Activated CD4-positive, alpha-beta T cell treated with anti-CD3 and anti-CD28 coated beads, Interleukin-2, amount 50 U/mL, for 1 hour (primary cell): Measurements from ENCODE around the gene OCLN.
"Not testable (repeated sequence)": the region's sequence is repeated elsewhere in the genome, so short reads cannot be mapped to it uniquely, and the experiment has no call there.

Source experiments
- DNase-seq: peaks from one replicate; pipeline ENCODE4 v3.0.0-alpha.2; 2020

Gene OCLN, protein sequence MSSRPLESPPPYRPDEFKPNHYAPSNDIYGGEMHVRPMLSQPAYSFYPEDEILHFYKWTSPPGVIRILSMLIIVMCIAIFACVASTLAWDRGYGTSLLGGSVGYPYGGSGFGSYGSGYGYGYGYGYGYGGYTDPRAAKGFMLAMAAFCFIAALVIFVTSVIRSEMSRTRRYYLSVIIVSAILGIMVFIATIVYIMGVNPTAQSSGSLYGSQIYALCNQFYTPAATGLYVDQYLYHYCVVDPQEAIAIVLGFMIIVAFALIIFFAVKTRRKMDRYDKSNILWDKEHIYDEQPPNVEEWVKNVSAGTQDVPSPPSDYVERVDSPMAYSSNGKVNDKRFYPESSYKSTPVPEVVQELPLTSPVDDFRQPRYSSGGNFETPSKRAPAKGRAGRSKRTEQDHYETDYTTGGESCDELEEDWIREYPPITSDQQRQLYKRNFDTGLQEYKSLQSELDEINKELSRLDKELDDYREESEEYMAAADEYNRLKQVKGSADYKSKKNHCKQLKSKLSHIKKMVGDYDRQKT

GRCh38 chr5:69492391-69492922 is at the start of gene OCLN:
Gene OCLN (plus strand): TSS chr5:69492790. CDS start chr5:69504245, 11,455 bp downstream.
- DNase-seq: no peak

GRCh38 chr5:69444127-69444754 is 48.3 kb upstream of the OCLN start:
- DNase-seq: no peak

DNA sequence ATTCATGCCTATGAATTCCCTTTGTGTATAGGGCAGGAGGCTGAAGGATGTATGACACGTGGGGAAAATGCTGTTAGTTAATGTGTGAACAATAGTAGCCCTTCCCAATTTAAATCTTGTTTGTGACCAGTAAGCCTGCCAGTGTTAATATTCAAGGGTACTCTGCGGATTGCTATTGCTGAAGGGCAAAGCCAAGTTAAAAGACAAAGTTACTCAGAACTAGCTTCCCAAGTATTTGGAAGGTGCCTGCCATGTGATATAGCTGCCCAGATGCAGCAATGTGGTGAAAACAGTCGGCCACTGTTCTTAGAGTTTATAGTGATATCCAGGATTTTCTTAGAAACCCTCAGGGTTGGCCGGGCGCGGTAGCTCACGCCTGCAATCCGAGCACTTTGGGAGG is 43.1 kb upstream of the OCLN start:
- DNase-seq: no peak

- DNase-seq: no peak
Measured at GRCh38 chr5:69450116-69450515, 42.5 kb upstream of the OCLN start.

DNA sequence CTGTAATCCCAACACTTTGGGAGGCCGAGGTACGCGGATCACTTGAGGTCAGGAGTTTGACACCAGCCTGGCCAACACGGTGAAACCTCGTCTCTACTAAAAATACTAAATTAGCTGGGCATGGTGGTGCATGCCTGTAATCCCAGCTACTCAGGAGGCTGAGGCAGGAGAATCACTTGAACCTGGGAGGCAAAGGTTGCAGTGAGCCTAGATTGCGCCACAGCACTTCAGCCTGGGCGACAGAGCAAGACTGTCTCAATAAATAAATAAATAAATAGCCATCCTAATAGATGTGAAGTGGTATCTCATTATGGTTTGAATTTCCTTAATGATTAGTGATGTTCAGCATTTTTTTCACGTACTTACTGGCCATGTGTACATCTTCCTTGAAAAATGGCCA is 42.1 kb upstream of the OCLN start:
- DNase-seq: not testable (repeated sequence)

DNA sequence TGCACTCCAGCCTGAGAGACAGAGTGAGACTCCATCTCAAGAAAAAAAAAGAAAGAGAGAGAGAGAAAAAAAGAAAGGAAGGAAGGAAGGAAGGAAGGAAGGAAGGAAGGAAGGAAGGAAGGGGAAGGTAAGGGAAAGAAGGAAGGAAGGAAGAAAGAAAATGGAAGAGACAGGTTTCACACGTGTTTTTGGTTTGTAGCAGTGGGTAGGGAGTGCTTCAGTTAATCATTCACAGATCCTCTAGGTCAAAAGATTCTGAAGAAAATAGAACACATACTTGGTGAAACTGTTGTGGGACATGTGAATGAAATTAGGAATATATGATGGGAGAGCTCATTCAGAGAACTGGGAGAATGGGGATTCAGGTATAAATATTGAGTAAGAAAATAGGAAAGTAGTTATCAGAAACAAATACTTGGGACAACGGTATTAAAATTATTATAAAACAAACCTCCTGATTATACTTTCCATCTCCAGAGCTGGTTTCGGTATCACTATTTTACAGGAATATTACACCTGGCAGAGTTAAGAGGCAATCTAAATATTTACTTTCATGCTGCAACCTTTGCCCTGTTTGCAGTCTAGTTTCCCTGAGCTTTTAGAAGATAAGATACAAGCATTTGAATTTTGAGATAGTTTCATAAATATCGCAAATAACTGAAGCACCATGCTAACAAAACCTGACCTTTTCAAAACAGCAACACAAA is 40.5 kb upstream of the OCLN start:
- no peak for DNase-seq

DNA sequence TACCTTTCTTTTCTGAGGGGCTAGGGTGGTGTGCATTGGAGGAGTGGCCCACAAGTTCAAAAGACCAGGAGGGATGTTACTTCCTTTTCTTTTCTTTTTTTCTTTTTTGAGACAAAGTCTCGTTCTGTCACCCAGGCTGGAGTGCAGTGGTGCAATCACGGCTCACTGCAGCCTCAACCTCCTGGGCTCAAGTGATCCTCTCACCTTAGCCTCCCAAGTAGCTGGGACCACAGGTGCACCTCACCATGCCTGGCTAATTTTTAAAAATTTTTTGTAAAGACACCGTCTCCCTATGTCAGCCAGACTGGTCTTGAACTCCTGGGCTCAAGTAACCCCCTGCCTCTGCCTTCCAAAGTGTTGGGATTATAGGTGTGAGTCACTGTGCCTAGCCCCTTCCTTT is 39.1 kb upstream of the OCLN start:
- DNase-seq: not testable (repeated sequence)

DNA sequence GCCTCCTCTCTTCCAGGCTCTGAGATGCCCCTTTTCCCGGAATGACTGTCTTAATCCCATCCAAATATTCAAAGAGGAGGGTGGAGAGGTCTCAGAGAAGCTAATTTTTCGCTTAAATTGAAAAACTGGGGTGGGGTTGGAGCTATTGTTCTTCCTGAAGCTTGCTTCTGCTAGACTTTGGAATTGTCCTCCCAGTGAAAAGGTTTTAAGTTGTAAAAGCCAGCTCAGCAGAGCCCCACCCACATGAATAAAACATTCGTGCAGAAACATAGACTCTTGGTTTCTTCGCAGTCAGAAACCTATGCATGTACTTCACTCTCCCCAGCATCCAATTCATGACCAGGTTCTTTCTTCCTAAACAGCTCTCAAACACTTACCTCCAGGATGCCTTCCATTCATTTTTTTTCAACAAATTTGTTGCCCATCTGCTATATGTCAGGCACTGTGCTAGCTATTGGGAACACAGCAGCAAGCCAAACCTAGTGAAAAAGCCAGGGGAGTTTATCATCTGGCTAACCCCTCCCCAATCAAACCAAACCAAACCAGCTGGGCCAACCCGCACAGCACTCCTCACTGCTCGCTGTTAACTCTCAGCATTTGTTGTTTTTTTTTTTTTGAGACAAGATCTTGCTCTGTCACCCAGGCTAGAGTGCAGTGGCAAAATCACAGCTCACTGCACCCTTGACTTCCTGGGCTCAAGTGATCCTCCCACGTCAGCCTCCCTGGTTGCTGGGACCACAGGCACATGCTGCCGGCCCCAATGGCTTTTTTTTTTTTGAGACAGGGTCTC is 37.9 kb upstream of the OCLN start:
- no peak for DNase-seq

DNA sequence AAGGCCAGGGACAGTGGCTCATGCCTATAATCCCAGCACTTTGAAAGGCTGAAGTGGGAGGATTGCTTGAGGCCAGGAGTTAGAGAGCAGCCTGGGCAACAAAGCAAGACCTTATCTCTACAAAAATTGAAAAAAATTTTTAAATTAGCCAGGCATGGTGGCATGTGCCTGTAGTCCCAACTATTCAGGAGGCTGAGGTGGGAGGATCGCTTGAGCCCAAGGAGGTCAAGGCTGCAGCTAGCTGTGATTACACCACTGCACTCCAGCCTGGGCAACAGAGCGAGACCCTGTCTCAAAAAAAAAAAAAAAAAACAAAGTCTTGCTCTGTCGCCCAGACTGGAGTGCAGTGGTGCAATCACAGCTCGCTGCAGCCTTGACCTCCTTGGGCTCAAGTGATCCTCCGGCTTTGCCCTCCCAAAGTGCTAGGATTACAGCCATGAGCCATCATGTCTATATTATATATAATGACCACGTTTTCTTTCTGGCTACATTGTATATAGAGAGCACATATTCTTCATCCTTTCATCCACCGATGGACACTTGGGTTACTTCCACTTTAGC is 37.1 kb upstream of the OCLN start:
- not testable (repeated sequence) for DNase-seq

DNA sequence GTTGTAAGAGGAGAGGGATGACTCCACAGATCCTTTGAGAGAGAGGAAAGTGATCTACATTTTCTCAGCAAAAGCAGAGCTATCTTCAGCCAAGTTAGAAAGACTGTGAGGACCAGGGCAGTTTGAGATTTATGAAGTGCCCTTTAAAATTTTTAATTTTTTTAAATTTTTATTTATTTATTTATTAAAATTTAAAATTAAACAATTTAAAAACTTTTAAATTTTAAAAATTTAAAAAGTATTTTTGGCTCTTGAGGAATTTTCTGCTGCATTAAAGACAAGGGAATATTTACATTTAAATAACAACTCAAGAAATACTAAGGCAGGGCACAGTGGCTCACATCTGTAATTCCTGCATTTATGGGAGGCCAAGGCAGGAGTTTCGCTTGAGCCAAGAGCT is 30.4 kb upstream of the OCLN start:
- no peak for DNase-seq

DNA sequence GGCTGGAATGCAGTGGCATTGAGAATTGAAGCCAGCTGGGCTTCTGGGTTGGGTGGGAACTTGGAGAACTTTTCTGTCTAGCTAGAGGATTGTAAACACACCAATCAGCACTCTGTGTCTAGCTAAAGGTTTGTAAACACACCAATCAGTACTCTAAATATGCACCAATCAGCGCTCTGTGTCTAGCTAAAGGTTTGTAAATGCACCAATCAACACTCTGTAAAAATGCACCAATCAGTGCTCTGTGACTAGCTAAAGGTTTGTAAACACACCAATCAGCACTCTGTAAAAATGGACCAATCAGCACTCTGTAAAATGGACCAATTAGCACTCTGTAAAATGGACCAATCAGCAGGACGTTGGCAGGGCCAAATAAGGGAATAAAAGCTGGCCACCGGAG is 26.2 kb upstream of the OCLN start:
- DNase-seq: not testable (repeated sequence)

DNA sequence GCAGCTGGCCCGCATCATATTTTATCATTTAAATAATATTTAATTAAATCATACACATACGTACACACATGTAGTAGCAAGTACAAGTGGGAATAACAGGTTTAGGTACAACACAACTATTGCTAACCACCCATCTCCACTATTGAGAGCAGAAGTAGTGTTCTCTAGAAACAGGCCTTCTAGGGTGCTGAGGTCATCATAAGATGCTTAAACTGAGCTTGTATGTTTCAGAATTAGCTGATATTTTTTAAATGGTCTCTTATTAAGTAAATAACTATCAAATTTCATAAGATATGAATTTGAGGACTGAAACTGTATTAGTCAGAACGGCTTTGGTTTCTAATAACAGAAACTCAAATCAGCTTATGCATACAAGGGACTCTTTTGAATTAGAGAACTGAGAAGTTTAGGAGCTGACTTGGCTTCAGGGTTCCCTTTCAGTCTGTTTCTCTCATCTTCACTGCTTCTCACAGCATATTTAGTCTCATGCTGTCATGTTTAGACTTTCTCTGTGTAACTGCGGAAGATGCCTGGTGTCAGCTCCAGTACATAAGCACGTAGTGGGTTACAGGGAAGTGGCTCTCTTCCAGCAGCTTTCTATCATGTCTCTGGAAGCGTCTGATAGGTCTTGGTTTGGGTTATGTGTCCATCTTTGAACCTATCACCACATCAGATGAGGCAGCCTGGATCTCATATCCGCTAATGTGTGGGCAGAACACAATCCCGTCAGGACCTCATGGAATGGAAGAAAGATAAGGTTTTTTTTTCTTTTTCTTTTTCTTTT is 25.0 kb upstream of the OCLN start:
- DNase-seq: no peak

- no peak for DNase-seq
Measured at GRCh38 chr5:69468631-69469030, 24.0 kb upstream of the OCLN start.

- not testable (repeated sequence) for DNase-seq
Measured at GRCh38 chr5:69471516-69471915, 21.1 kb upstream of the OCLN start.

- DNase-seq: not testable (repeated sequence)
Measured at GRCh38 chr5:69472535-69473143, 20.0 kb upstream of the OCLN start.

DNA sequence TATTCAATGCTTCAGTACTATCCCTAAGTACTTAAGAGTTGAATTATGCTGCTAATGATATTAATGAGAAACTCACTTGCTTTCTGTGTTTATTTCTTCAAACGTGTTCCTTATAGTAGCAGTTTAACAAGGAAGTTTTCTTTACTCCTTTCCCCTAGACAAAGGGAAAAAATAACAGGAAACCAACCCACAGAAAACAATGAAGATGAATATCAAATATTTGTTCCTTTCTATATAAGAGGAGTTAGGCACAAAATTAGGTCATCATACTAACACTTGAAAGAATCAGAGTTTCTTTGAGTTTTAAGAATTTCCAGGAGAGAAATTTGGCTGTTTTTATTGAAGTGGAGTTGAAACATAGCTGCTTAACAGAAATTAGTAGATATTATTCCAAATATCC is 15.4 kb upstream of the OCLN start:
- DNase-seq: no peak

- not testable (repeated sequence) for DNase-seq
Measured at GRCh38 chr5:69478296-69478695, 14.3 kb upstream of the OCLN start.

DNA sequence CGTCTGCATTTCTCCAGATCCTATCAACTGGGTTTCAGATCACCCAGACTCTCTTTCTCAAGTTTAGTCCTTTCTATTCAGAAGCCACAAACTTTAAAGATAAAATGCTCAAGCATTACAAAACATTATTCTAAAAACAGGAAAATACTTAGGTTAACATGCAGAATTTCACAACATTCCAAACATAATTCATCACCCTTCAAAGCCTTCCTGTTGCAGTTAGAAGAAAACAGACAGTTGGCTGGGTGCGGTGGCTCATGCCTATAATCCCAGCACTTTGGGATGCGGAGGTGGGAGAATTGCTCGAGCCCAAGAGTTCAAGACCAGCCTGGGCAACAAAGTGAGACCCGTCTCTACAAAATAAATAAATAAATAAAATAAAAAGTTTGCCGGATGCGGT is 7.7 kb upstream of the OCLN start:
- no peak for DNase-seq

DNA sequence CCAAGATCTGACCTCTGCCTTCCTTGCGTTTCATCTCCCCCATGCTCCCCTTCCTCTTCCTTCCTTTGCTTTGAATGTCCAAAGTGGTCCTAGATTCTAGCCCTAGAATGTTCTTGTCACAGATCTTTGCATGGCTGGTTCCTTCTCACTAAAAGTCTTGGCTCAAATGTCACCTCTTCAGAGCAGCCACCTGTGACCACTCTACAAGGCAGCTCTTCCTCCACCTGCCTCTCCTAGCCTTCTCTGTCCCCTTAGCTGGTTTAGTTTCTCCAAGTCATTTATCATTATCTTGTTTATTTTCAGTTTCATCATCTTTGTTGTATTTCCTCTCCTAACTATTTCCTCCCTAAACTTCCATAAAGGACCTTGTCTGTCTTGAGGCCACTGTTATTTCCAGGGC is 7.1 kb upstream of the OCLN start:
- no peak for DNase-seq

DNA sequence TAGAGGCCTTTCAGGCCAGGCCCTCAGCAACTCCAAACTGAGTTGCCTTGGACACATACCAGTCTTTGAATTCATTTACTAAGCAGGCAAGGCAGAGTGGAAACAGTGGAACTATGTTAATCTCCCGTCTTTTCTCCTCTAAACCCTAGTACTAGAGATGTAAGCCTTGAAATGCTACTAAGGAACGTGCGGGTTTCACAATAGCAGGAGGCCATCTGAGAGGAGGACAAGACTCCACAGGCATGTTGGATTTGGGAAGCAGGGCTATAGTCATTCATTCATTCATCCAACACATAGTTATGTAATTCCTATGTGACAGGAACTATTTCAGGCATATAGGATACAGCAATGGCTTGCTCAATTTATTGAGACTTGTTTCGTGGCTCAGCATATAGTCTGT is 3.3 kb upstream of the OCLN start:
- DNase-seq: no peak

- no peak for DNase-seq
Measured at GRCh38 chr5:69491027-69491426, 1.6 kb upstream of the OCLN start.
